ENCODE measurements around the gene KLF6. TPM values are rescaled to one million over a fixed set of nuclear protein-coding genes. Genes with fewer than 3 reads are reported as not detected.

The KLF6 gene
- total RNA-seq, 1 donor from 2014 or later: 134 TPM

- DNase-seq: no peak
These were observed 56.4 kb downstream of the KLF6 start for GRCh38 chr10:3728563-3728962.

- no peak for DNase-seq
These were observed 57.7 kb downstream of the KLF6 start for GRCh38 chr10:3727268-3727667.

Data from skin of body (tissue), 2 donors.